K562 (cell line): ENCODE measurements around the gene CCDC33. TPM values are rescaled to one million over a fixed set of nuclear protein-coding genes. Genes with fewer than 3 reads are reported as not detected.
A peak's percentile ranks its signal among the peaks of the same experiment; 100 is the strongest.

Source experiments
- ATAC-seq: fragments of 200-7000 bp; cut with Tn5 transposase; 3 replicates; pipeline ENCODE4 v1.9.1; 2020; ENCODE audit warnings: moderate library complexity
- BruUV-seq: library from RNA; stranded (reverse); fragments of 400-500 nt; replicated peaks from 2 replicates; lab custom pipeline; 2021; lab: Mats Ljungman, UMichigan
- CTCF ChIA-PET: fragments of 300-600 bp; formaldehyde crosslinking; extraction: SDS; loops from one replicate; lab custom pipeline; 2021; ENCODE audit warnings: low intra/inter-chr PET ratio; lab: Yijun Ruan, JAX
- POLR2A ChIA-PET: fragments of 300-600, 350-650 bp; sonication (Branson Sonifier 250); formaldehyde crosslinking; extraction: SDS; loops from one replicate; lab custom pipeline; 2021; ENCODE audit warnings: antibody characterized with exemption, inconsistent platforms; lab: Yijun Ruan, JAX
- DNase-seq, 4 experiments: peaks; one replicate each; pipeline versions ENCODE4 v3.0.0 to v3.0.0-alpha.2; 2011 to 2018; ENCODE audit warnings: low spot score in 3 of 4, mixed read lengths in 3 of 4; ENCODE audit errors: extremely low read depth in 1 of 4
- FAIRE-seq: peaks from 2 replicates; lab custom pipeline; 2011; peaks lifted over from hg19 to GRCh38; lab: Jason Lieb, UNC
- H2AFZ ChIP-seq: 2 replicates; pipeline ENCODE4 v1.6.0; 2011; ENCODE audit warnings: low read depth, low read length, control low read depth, inconsistent platforms
- H3K27ac ChIP-seq: fragments of 200-600 bp; 3 replicates; pipeline ENCODE4 v1.8.0; 2011; ENCODE audit warnings: low read depth, mild to moderate bottlenecking, control low read depth, inconsistent platforms, low read length, moderate library complexity, mixed read lengths; ENCODE audit errors: extremely low read depth
- H3K27me3 ChIP-seq, 2 experiments: fragments of 300-600 bp in 1 of 2; 2 replicates in 1 of 2; 3 replicates in 1 of 2; pipeline versions ENCODE4 v1.6.0 to v1.8.0; 2011; ENCODE audit warnings: inconsistent platforms in 2 of 2, low read length in 2 of 2, mild to moderate bottlenecking in 1 of 2, mixed read lengths in 1 of 2, moderate library complexity in 1 of 2; ENCODE audit not compliant: control insufficient read depth in 2 of 2, insufficient read depth in 2 of 2
- H3K36me3 ChIP-seq: fragments of 300-600 bp; 3 replicates; pipeline ENCODE4 v1.8.0; 2011; ENCODE audit warnings: mild to moderate bottlenecking, low read length, inconsistent platforms; ENCODE audit not compliant: control insufficient read depth, insufficient read depth
- H3K4me1 ChIP-seq, 2 experiments: fragments of 200-600 bp in 1 of 2; replicated peaks in 1 of 2; 2 replicates in 1 of 2; 3 replicates in 1 of 2; pipeline versions ENCODE4 v1.5.1 to v1.8.0; 2011; ENCODE audit warnings: inconsistent platforms in 2 of 2, low read length in 2 of 2, mild to moderate bottlenecking in 1 of 2, mixed read lengths in 1 of 2, moderate library complexity in 1 of 2; ENCODE audit not compliant: control insufficient read depth in 2 of 2, insufficient read depth in 2 of 2
- H3K4me2 ChIP-seq: 2 replicates; pipeline ENCODE4 v1.6.1; 2011; ENCODE audit warnings: low read length, control low read depth, inconsistent platforms, mixed read lengths; ENCODE audit not compliant: insufficient read depth
- H3K4me3 ChIP-seq: fragments of 200-600 bp; sonication (generic), shearing (Covaris generic); 2 replicates; pipeline ENCODE4 v1.5.1; 2016; ENCODE audit warnings: control low read depth, inconsistent platforms
- H3K79me2 ChIP-seq: fragments of 200-600 bp; 3 replicates; pipeline ENCODE4 v1.8.0; 2011; ENCODE audit warnings: low read length, inconsistent platforms; ENCODE audit not compliant: control insufficient read depth, insufficient read depth
- H3K9ac ChIP-seq, 2 experiments: 2 replicates each; pipeline versions ENCODE4 v1.6.0 to v1.6.1; 2011; ENCODE audit warnings: low read depth in 2 of 2, low read length in 2 of 2, control low read depth in 1 of 2, inconsistent platforms in 1 of 2, mild to moderate bottlenecking in 1 of 2, mixed read lengths in 1 of 2; ENCODE audit not compliant: insufficient read depth in 1 of 2
- H3K9me1 ChIP-seq: one replicate; pipeline ENCODE4 v1.6.0; 2011; ENCODE audit warnings: inconsistent platforms, mild to moderate bottlenecking, low read length, moderate library complexity; ENCODE audit not compliant: control insufficient read depth, insufficient read depth
- H3K9me3 ChIP-seq: replicated peaks from 2 replicates; pipeline ENCODE4 v1.5.1; 2011; ENCODE audit warnings: low read depth, low read length, inconsistent platforms; ENCODE audit not compliant: control insufficient read depth, insufficient read depth
- H4K20me1 ChIP-seq: replicated peaks from 2 replicates; pipeline ENCODE4 v1.6.1; 2011; ENCODE audit warnings: low read length, inconsistent platforms, mixed read lengths; ENCODE audit not compliant: control insufficient read depth, insufficient read depth
- HMG20A ChIP-seq: fragments of 450-650 bp; formaldehyde crosslinking; conservative IDR thresholded peaks from 2 replicates; pipeline ENCODE4 v1.4.0; 2020; ENCODE audit warnings: mild to moderate bottlenecking, mixed read lengths
- POLR2G ChIP-seq: fragments of 200-400 bp; formaldehyde crosslinking; IDR thresholded peaks from 2 replicates; pipeline ENCODE4 v1.6.1; 2017; ENCODE audit warnings: low read depth, mild to moderate bottlenecking, antibody characterized with exemption, low read length, moderate library complexity
- VEZF1 ChIP-seq: fragments of 200-800 bp; sonication (Bioruptor generic); IDR thresholded peaks from 2 replicates; pipeline ENCODE4 v1.6.1; 2017; ENCODE audit warnings: missing genetic modification characterization, missing compliant biosample characterization
- ZFP36 ChIP-seq: fragments of 150-350 bp; IDR thresholded peaks from 2 replicates; pipeline ENCODE4 v1.6.1; 2018; ENCODE audit warnings: low read length, low read depth; ENCODE audit not compliant: partially characterized antibody
- WGBS: fragments of 100-300 bp; shearing (Covaris generic); methylation state at CpG from one replicate; pipeline ENCODE4 v1.1.6; 2016; ENCODE audit warnings: low coverage, mixed read lengths; ENCODE audit not compliant: insufficient coverage; ENCODE audit errors: missing lambda C conversion rate; 5-methylcytosine and 5-hydroxymethylcytosine counted together
- in situ Hi-C: fragments of 300-500 bp; cut with MboI; formaldehyde crosslinking; loops from 4 replicates; pipeline ENCODE4 v1.15.0; 2018; ENCODE audit warnings: inconsistent platforms, mixed read lengths
- intact Hi-C: fragments of 100-400 bp; cut with micrococcal nuclease; formaldehyde crosslinking; loops from 2 replicates; pipeline ENCODE4 v1.14.2; 2022
- polyA plus RNA-seq, 8 experiments: library from polyadenylated mRNA; depleted of rRNA in 4 of 8; stranded (reverse) in 5 of 8; unstranded in 3 of 8; fragments of >200 nt; fragmentation: Nextera tagmentation in 2 of 8; fragmentation: Illumina TruSeq in 1 of 8; extraction: Ambion mirVana in 2 of 8; extraction: Trizol in 1 of 8; gene quantifications; 2 replicates each; pipeline versions ENCODE4 v1.2.1 to v1.2.3, GENCODE V29; 2011 to 2014; ENCODE audit warnings: inconsistent platforms in 1 of 8, missing spikeins in 1 of 8
- total RNA-seq, 7 experiments: library from RNA; depleted of rRNA in 6 of 7; stranded (reverse); fragments of >200 nt in 6 of 7; fragmentation: Illumina TruSeq in 2 of 7; extraction: Trizol in 2 of 7; gene quantifications; 2 replicates each; pipeline versions ENCODE4 v1.2.1 to v1.2.3, GENCODE V29; 2011 to 2021; ENCODE audit warnings: low replicate concordance in 1 of 7

CCDC33 gene
- total and polyA plus RNA-seq, 9 of the 15 experiments (the other 6 are each of a cell fraction or from before 2014, with no cell fraction given): 0.08 to 1.1 (median 0.15) TPM; not detected in 4

- intact Hi-C loops: no loop called here
- FAIRE-seq (no peak), DNase-seq (no peak)
- H3K9me1 ChIP-seq: no peaks in the 10 kb centered on the region
- POLR2A ChIA-PET: no interaction called here
- H2AFZ ChIP-seq: no peak overlapping the region
- no peak overlapping the region for H3K4me3 ChIP-seq
- H3K9me3 ChIP-seq: no peaks in the 10 kb centered on the region
- H3K9ac ChIP-seq: no peak overlapping the region
- H3K27ac ChIP-seq: no peak overlapping the region
- BruUV-seq: no TSS peak
- in situ Hi-C loops: no loop called here
- H3K4me1 ChIP-seq: peaks cover 0 to 5% of the 10 kb centered on the region in 2 experiments; a peak in 2 of 5 replicates
- H4K20me1 ChIP-seq: peaks cover 10% of the 10 kb centered on the region; the same call in 1 of the 2 replicates
- TF ChIP-seq ZFP36 (peak; percentile 78), VEZF1 (no peak), HMG20A (CRISPR knock-in tag) (no peak), POLR2G (no peak)
- TF ChIP-seq, all 486 proteins: peak for 1
- no peak; the same call in 2 of the 3 replicates for ATAC-seq
- no peaks in the 10 kb centered on the region for H3K79me2 ChIP-seq
- no peaks in the 10 kb centered on the region for H3K36me3 ChIP-seq
- 3% methylated on average over 14 of the region's 16 CpGs for WGBS
- H3K27me3 ChIP-seq: peaks cover 5 to 52% of the 10 kb centered on the region in 2 experiments; a peak in 3 of 5 replicates
- no peak overlapping the region for H3K4me2 ChIP-seq
- CTCF ChIA-PET: no interaction called here
Measured at GRCh38 chr15:74217907-74218885, 17.9 kb upstream of the CCDC33 start.
